Measurements from ENCODE around the gene SLC37A1. TPM values are rescaled to one million over a fixed set of nuclear protein-coding genes. Genes with fewer than 3 reads are reported as not detected.

The SLC37A1 gene
- total RNA-seq, 1 experiment from 2014 or later = not detected

DNA sequence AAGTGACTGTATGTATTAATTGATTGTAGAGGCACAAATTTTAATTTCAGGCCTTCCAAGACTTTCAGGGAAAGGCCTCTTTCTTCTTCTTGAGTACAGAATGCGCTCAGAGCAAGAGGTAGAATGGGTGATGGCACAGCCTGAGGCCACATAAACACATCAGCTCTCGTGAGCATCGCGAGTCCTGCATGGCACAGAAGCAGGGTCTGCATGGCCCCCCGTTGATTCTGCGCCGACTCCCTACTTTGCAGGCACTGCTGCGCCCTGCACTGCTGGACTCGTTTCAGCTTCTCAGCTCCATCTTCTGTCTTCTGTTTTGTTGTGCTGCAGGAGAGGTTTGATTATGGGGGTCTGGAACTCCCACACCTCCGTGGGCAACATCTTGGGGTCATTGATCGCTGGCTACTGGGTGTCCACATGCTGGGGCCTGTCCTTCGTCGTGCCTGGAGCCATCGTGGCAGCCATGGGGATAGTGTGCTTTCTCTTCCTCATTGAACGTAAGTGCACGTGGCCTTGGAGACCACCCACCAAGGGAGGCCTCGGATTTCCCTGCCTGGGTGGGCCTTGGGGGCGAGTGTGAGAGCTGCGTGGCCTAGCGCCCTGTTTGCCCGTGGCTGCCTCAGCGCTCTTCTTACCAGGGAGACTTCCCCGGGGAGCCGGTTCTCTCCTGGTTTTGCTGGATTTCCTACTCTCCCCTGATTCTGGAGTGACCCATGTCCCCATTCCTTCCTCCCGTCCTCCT, 29.6 kb downstream of the SLC37A1 start:
- DNase-seq (ENCODE audit: low read depth) = no peak

DNA sequence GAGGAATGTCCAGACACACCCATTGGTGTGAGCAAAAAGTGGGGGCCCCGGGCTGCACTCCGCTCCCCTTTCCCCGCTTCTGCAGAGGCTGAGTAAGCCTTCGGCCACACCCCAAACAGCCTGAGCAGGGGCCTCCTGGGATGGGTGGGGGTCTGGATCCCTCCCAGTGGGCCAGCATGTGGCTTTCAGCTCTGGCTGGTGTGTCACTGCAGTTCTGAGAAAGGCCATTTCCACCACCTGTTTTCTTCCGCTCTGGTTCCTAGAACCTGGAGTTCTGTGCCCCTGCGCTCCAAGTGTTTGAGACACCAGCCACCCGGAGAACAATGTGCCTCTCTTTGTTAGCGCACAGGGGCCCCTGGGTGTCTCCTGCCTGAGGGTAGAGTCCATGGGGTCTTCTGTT, 30.9 kb downstream of the SLC37A1 start:
- DNase-seq (ENCODE audit: low read depth) = no peak

DNA sequence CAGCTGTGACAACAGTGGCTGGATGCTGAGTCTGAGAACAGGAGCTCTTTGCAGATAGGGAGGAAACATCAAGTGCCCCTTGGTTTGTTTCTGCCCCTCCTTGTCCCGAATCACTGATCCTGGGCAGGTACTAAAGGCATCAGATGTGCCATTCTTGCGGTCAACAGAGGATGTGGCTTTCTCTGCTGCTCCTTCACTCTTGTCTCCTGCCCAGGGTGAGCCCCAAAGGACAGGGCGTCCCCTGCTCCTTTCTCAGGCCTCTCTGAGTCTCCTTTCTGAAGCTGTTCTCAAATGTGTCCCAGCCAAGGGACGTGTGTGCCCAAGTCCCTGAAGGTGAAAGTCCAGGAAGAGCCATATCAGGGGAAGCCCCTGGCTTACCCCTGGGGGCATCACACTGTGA, 31.7 kb downstream of the SLC37A1 start:
- DNase-seq (ENCODE audit: low read depth) = no peak

DNA sequence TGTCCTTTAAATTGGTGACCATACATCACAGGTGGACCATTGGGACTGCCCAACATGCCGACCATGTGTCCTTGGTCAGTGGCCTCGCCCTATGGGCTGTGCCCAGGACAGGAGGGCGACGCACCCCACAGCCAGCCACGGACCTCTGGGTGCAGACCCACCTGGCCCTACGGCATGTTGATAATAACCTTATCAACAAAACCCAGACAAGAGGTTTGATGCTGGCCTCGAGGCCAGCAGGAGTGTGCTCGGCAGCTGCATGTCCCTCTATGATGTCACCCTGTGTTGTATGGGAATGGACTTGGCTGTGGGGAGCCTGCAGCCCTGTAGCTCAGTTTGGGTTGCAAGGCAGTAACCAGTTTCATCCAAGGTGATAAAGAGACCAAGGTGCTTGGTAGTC, 32.1 kb downstream of the SLC37A1 start:
- DNase-seq (ENCODE audit: low read depth) = no peak

DNA sequence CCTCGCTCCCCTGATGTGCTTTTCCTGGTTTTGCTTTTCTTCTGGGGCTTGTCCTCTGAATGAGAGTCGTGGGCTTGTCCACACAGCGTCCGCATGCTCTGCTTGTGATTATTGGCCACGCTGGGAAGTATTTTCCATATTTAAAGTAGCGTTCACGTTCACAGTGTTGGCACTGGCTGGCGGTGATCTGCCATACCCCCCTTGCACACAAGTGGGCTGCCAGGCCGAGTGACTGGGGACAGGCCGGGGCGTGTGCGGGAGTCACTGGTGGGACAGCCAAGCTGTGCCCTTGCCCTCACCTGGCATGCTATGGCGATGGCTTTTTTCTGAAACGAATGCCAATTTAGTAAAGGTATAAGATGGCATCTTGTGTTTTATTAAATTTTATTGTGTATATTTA, 32.8 kb downstream of the SLC37A1 start:
- no peak for DNase-seq (ENCODE audit: low read depth)

DNA sequence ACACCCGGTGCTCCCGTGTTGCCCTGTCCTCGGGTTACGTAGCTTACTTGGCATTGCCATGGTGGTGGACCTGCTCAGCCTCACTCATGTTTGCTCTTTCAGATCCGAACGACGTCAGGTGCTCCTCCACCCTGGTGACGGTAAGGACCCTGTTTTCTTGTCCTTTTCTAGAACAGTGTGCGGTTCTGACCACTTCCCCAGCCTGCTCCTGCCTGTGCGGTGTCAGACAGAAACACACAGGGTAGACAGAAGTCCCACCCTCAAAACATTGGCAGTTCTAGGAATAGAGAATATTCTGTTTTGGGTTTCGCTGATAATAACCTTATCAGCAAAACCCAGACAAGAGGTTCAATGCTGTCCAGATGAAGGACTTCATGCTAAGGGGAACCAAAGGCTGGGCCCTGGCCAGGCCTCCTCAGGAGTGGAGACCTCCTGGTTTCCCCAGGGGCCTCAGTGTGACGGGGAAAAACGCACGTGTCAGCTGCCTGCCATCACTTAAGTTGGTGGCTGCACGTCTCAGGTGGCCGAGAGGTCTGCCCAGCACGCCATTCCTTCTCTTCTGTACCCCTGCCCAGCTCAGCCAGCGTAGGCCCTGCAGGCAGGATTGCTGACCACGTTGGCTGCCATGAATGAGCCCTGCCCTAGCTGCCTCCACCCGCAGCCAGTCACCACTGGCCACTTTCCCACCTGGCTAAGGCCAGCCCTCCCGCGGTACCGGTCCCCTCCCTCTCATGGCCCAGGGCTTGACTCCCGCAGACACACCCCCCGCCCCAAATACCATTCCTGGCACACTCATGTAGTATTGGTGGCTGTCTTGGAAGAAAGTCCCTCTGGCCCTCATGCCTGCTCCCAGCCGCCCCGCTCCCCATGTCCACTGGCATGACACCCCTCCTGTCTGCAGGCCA, 33.6 kb downstream of the SLC37A1 start:
- no peak for DNase-seq (ENCODE audit: low read depth)

DNA sequence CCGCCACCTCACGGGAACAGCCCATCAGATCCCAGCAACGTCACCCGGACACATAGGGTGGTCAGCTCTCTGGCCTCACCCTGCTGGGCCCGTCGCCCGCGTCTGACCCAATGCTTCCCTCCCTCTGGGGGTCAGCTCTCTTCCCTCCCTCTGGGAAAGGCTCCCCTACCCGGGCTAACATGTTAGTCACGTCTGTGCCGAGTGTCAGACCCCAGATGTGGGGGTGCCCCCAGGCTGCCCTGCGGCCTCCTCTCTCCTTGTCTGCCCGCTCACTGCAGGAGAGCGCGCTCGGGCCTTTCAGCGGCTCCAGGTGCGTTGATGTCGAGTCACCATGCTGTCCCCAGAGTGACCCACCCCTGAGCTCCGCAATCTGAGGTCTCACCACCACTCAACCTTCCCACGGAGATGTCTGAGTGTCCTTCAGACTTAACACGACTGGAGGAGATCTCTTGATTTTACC, 34.3 kb downstream of the SLC37A1 start:
- DNase-seq (ENCODE audit: low read depth) = no peak

DNA sequence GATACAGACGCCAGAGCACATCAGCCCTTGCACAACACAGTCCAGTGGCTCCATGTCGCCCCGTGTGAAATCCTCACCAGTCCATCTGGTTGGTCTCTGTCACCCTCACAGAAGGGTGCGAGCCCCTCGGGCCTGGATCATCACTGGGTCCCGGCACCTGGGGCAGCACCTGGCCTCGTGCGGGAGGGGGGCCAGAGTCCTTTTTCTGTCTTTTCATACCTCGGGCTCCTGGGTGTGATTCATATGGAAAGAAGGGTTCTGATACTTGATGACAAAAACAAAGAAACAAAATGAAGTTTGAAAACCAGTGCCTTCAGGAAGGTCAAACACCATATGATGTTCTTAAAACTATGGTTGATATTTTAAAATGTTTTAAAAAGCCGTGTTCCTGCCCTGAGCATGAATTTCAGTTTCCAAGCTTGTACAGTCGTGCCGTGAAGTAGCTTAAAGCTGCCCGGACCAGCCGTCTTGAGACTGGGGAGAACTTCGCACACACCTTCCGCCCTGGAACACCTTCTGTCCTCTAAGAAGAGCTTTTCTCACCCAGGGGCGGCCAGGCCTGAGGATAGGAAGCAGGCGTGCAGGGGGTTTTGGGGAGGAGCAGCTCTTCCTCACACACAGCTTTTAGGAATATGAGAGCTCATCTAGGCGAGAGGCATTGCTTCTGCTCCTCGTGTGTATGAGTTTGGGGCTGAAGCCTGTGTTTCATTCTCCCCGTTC, 35.2 kb downstream of the SLC37A1 start:
- DNase-seq (ENCODE audit: low read depth) = no peak

DNA sequence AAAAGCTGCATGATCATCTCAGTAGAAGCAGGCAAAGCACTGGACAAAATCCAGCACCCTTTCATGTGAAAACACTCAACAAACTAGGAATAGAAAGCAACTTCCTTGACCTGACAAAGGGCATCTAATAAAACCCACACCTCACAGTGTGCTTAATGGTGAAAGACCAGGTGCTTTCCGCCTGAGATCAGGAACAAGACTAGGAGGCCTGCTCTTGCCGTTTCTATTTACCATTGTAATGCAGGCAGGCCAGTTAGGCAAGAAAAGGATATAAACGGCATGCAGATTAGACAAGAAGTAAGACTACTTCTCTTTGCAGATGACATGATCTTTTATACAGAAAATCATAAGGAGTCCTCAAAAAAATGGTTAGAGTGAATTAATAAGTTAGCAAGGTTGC, 37.2 kb downstream of the SLC37A1 start:
- no peak for DNase-seq (ENCODE audit: low read depth)

DNA sequence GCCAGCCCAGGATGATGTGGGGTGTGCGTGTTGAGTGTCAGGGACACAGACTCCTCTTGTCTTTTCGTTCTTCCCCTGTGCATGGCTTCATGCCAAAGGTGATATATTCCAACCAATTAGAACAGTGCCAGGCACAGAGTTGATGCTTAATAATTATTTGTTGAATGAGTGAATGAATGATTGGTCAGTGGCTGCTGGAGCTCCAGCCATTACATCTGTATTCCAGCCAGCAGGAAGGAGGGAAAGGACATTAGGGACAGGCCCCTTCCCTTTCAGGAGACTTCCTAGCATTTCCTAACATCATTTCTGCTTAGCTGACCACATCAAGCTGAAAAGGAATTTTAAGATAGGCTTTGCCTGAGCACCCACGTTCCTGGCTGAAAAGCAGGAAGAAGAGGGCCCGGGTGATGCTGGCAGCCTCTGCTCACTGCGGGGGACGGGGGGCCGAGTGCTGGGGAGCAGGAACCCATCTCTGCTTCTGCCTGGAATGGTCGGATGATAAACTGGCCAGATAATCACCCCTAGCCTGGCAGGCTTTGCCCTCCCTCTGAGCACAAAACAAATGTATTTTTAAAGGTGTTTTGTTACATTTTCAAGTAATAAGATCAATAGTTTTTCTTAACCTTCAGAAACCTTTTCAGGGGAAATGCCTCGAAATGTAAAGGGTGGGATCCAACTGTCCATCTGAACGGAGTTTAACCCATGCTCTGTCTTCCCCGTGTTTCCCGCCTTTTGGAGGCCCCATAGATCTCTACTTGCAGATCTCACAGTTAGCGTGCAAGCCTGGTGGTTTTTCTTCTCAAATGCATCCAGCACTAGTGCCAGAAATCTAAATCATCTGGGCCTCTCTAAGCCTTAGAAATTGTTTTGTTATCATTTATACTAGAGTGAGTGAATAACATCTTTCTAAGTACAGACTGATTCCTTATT, 39.0 kb downstream of the SLC37A1 start:
- DNase-seq (ENCODE audit: low read depth) = no peak

DNA sequence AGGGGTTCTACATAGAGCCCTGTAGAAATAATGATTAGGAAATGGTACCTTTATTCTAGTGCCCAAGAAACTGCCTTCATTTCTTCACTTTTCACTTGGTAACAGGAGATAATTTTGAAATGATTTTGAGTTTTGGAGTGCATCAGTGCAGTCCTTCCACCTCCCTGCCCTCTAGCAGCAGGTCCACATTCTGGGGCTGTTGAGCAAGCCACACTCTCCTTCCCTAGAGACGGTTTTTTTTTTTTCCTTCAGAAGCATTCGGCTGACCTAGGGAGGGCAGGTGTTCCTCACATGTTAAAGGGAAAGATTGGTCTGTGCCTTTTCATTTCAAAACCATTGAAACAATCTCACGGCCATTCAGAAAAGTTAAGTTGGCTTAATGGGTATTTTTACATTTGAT, 39.8 kb downstream of the SLC37A1 start:
- no peak for DNase-seq (ENCODE audit: low read depth)

DNA sequence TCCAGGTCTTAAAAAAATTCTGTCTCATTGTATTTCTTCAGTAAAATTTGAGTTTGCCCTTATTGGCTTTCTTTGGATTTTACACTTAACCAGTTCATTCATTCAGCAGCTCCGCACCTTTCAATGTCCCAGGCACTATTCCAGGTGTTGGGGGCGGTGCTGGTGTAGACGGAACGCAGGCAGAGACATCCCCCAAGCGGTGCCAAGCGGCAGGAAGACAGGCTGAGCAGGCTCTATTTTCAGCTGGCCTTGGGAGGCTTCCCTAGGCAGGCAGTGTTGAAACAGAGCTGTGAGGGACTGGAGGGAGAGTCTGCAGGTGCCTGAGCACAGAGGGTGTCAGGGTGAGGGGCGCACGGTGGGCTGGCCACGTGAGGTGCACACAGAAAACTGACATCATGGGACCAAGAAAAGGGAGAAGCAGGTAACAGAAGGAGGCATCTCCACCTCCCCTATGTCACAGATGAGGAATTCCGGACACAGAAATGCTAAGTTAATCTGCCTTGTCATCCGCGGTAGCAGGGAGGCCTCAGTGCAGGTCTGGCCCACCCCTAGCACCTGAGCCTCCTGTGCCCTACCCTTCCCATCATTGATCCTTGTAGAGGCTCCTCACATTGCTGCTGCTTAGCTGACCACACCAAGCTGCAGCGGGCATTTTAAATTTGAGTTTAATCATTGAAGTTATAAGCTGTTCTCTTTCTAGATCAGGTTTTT, 40.8 kb downstream of the SLC37A1 start:
- DNase-seq (ENCODE audit: low read depth) = no peak

DNA sequence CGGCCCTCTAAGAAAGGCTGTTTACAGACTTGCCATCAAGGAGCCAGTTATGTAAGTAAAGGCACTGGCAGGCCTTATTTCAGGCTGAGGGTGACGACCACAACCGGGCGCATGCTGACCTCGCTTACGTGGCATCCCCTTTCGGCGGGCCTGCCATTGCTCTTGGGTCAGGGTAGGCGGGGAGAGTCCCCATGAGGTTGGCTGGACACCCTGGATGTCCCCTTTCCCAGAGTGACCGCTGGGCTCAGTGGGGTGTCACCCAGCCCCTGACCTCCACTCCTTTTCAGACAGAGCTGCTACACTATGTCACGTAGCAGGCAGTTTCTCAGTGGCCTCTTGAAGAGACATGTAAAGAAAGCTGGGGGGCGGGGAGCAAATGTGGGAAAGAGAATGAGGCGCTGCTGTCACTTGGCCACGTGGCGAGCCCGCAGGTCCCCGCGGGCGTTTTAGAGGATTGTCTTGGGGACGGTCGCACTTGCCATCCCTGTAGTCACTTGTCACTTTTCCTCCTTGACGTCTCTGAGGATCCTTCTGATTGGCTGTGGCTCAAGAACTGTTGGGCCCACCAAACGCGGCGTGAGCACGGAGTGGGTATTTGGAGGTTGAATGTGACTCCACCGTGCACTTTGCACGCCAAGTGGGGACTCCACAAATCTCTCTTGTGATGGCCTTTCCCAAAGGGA, 42.2 kb downstream of the SLC37A1 start:
- DNase-seq (ENCODE audit: low read depth) = no peak

DNA sequence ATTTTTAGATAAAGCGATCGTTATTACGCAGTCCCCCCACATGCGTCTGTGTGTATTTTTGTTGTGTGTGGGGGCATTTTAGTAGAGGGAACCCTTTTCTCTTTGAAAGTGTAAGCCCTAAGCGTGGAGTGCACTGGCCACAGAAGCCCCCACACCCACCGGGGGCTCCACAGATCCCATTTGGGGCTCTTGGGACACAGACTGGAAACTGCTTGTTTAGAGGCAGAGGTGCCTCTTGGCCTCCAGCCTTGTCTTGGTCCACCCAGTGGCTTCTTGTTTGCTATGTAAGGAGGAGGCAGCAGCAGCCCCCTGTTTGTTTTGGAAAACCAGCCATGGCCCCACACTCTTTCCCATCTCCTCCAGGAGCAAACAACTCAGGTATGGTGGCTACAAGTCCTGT, 42.8 kb downstream of the SLC37A1 start:
- DNase-seq (ENCODE audit: low read depth) = no peak

DNA sequence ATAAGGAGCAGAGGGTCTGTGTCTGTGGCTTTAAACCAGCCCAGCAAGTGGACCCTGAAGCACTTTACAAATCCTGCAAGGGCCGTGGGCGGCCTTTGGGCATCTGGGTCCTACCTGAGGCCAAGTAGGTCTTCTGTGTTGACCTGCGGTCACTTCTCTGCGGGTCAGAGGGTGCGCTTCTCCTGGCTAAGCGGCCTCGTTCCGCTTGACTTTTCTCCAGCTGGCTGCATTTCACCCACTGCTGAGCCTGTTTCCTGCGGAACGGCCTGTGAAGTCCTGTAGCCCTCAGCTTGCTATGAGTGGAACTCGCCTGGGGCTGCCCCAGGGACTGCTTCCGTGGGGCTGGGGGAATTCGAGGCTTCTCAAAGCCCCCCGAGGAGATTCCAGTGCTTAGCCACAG, 43.3 kb downstream of the SLC37A1 start:
- no peak for DNase-seq (ENCODE audit: low read depth)

DNA sequence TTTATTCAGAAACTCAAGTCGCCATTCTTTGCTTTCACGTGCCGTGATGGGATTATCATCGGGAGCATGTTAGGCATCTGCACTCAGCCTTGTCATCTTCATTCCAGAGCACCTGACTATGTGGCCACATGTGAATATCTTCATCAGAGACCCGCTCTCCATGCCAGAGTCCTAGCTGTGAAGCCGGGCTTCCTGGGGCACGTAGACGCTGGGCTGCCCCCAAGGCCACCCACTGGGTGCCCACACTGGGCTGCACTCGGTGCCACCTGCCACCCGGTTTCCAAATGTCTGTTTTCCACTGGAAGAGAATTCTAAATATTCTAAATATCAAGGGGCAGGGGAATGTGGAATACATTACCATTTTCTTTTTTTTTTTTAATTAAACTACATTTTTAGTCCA, 43.8 kb downstream of the SLC37A1 start:
- no peak for DNase-seq (ENCODE audit: low read depth)

DNA sequence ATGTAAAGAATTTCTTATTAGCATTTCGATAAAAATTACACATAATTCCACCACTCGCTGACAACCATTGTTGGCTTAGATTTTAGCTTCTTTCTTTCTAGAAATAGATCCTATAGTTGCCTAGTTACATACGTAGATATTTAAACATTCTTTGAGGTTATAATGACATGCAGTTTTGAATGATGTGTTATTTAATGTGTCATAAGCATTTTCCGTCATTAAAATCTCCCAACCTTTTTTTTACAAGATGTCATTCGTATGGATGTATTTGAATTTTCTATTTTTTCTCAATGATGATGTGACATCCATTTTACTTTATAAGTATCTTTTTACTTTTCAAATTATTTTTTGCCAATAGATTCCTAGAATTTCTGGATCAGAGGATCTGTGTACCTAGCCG, 44.7 kb downstream of the SLC37A1 start:
- DNase-seq (ENCODE audit: low read depth) = no peak

DNA sequence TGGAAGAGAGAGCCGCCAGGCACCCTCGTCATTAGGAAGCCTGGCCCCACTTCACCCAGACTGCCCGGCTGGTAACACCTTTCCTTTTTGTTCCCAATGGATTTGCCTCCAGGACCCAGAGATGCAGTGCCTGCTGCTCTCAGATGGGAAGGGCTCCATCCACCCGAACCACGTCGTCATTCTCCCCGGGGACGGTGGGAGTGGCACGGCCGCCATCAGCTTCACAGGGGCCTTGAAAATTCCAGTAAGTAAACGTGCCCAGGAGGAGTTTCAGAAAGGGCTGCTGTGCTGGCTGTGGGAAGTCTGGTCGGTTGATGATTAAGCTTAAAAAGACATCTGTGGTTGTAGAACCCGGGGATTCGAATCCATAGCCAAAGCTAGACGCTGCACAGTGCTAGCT, 45.2 kb downstream of the SLC37A1 start:
- no peak for DNase-seq (ENCODE audit: low read depth)

DNA sequence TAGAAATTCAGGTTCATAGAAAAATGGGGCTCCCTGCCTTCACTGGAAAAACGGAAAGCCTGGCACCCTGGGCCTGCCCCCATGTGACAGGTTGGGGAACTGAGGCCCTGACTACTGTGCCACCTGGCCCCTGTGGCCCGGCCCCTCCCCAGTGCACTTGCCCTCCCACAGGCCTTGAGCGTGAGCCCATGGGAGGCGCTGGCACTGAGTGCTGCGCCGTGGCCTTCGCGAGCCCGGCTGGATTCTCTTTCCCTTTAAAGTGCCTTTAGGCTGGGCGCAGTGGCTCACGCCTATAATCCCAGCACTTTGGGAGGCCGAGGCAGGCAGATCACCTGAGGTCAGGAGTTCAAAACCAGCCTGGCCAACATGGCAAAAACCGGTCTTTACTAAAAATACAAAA, 45.7 kb downstream of the SLC37A1 start:
- no peak for DNase-seq (ENCODE audit: low read depth)
